ENCODE data around the gene LTBR.

LTBR gene

DNA sequence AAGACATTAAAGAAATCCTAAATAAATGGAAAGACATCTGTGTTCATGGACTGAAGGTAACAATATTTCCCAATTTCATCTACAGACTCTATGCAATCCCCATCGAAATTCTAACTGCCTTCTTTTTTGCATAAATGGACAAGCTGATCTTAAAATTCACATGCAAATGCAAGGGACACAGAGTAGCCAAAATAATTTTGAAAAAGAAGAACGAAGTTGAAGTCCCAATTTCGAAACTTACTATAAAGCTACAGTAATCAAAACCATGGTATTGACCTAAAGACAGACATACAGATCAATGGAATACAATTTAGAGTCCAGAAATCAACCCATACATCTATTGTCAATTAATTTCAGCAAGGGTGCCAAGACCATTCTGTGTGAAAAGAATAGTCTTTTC lies 44.4 kb downstream of the LTBR start:
- no peak for TF ChIP-seq FOXP2 (optimal IDR thresholded peaks at IDR 0.05; ENCODE audit: borderline replicate concordance, extremely low read depth, extremely low read length, insufficient read depth)
- no peak for TF ChIP-seq TAF1 (IDR thresholded peaks at IDR 0.05; ENCODE audit: borderline replicate concordance, insufficient read depth, low read length)
- TF ChIP-seq SIN3A (IDR thresholded peaks at IDR 0.05; ENCODE audit: borderline replicate concordance, insufficient read depth, low read length), result no peak
- TF ChIP-seq REST (IDR thresholded peaks at IDR 0.05; ENCODE audit: insufficient read depth in 1 of 2, low read depth in 2 of 2, low read length in 2 of 2), result no peak
- no peak for TF ChIP-seq POLR2AphosphoS5 (IDR thresholded peaks at IDR 0.05; ENCODE audit: low read depth, low read length)

- TF ChIP-seq REST (IDR thresholded peaks at IDR 0.05; ENCODE audit: insufficient read depth in 1 of 2, low read depth in 2 of 2, low read length in 2 of 2), result no peak
- no peak for TF ChIP-seq TAF1 (IDR thresholded peaks at IDR 0.05; ENCODE audit: borderline replicate concordance, insufficient read depth, low read length)
- TF ChIP-seq POLR2AphosphoS5 (IDR thresholded peaks at IDR 0.05; ENCODE audit: low read depth, low read length), result no peak
- no peak for TF ChIP-seq FOXP2 (optimal IDR thresholded peaks at IDR 0.05; ENCODE audit: borderline replicate concordance, extremely low read depth, extremely low read length, insufficient read depth)
- TF ChIP-seq SIN3A (IDR thresholded peaks at IDR 0.05; ENCODE audit: borderline replicate concordance, insufficient read depth, low read length), result no peak
Observed at GRCh38 chr12:6430124-6430989, 46.4 kb downstream of the LTBR start.

DNA sequence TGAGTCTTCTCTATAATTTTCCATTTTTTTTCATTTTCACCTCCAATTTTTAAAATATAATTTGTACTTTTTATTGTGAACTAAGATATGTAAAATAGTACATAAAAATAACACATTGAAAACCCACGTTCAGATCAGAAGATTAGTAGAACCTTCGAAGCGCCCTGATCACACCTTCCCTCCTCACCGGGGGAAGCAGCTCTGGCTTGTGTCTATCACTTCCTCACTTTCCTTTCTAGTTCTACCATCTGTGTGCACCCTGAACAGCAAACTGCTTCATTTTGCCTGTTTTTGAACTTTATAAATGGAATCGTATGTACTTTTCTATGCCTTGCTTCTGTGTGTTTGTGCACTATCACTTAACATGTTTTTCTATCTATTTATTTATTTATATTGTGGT lies 49.0 kb downstream of the LTBR start:
- TF ChIP-seq POLR2AphosphoS5 (IDR thresholded peaks at IDR 0.05; ENCODE audit: low read depth, low read length) (no peak), FOXP2 (optimal IDR thresholded peaks at IDR 0.05; ENCODE audit: borderline replicate concordance, extremely low read depth, extremely low read length, insufficient read depth) (no peak), REST (IDR thresholded peaks at IDR 0.05; ENCODE audit: insufficient read depth in 1 of 2, low read depth in 2 of 2, low read length in 2 of 2) (no peak), TAF1 (IDR thresholded peaks at IDR 0.05; ENCODE audit: borderline replicate concordance, insufficient read depth, low read length) (no peak), SIN3A (IDR thresholded peaks at IDR 0.05; ENCODE audit: borderline replicate concordance, insufficient read depth, low read length) (no peak)

- no peak for TF ChIP-seq TAF1 (IDR thresholded peaks at IDR 0.05; ENCODE audit: borderline replicate concordance, insufficient read depth, low read length)
- TF ChIP-seq POLR2AphosphoS5 (IDR thresholded peaks at IDR 0.05; ENCODE audit: low read depth, low read length), result no peak
- TF ChIP-seq FOXP2 (optimal IDR thresholded peaks at IDR 0.05; ENCODE audit: borderline replicate concordance, extremely low read depth, extremely low read length, insufficient read depth), result no peak
- TF ChIP-seq REST (IDR thresholded peaks at IDR 0.05; ENCODE audit: insufficient read depth in 1 of 2, low read depth in 2 of 2, low read length in 2 of 2), result no peak
- no peak for TF ChIP-seq SIN3A (IDR thresholded peaks at IDR 0.05; ENCODE audit: borderline replicate concordance, insufficient read depth, low read length)
Observed at GRCh38 chr12:6434205-6435140, 50.5 kb downstream of the LTBR start.

Measured in PFSK-1 (cell line).